Measurements from ENCODE around the gene PPP3CA.

The PPP3CA gene

GRCh38 chr4:100977274-100977673, 370.1 kb downstream of the PPP3CA start:
- Histone ChIP-seq H3K27me3 (ENCODE audit: control insufficient read depth, insufficient read depth, low read length) (no peaks in the 10 kb centered on the region), H3K36me3 (ENCODE audit: control insufficient read depth, insufficient read depth, low read length) (no peaks in the 10 kb centered on the region), H3K9ac (ENCODE audit: low read depth, low read length) (no peak overlapping the region), H3K4me1 (ENCODE audit: control insufficient read depth, insufficient read depth, low read length) (peaks cover 4% of the 10 kb centered on the region), H3K4me3 (ENCODE audit: low read depth, low read length) (no peak overlapping the region), H3K9me3 (ENCODE audit: control insufficient read depth, insufficient read depth, low read length) (no peaks in the 10 kb centered on the region)
